ENCODE measurements around the gene ADAMTS6. TPM values are rescaled to one million over a fixed set of nuclear protein-coding genes. Genes with fewer than 3 reads are reported as not detected.

The ADAMTS6 gene
- total RNA-seq, 1 experiment from 2014 or later, result 2.8 TPM

DNA sequence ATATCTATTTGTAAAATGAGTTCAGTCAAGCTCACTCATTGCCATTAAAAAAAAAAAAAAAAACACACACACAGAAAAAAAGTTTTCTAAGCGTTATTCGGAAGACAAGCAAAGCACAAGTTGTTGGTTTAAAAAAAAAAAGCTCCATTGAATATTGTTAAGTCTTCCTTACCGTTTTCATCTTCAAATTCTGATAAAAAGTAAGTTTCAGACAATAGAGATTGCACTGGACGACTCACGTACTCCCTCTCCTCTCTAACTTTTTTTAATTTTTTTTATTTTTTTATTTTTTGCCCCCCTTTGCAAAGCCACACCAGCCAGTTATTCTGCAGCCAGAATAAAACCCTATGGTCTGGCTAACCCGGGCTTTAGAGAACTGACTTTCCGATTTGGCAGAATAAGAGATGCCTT, 544 bp downstream of the ADAMTS6 start:
- Mint-ChIP-seq H3K4me1 (peaks cover 16% of the 10 kb centered on the region), H3K36me3 (peaks cover 5% of the 10 kb centered on the region; the same call in 1 of the 2 replicates), H3K27me3 (ENCODE audit: low read depth) (no peaks in the 10 kb centered on the region), H3K9me3 (no peaks in the 10 kb centered on the region), H3K4me3 (no peak overlapping the region), H3K27ac (peak overlapping the region; percentile 98)
- ATAC-seq (peak; percentile 14), DNase-seq (ENCODE audit: low spot score) (no peak)
- TF ChIP-seq SMAD3 (CRISPR knock-in tag; IDR thresholded peaks at IDR 0.05; ENCODE audit: borderline replicate concordance) (no peak), KAT7 (CRISPR knock-in tag; IDR thresholded peaks at IDR 0.05; ENCODE audit: borderline replicate concordance) (no peak), ELF4 (CRISPR knock-in tag; IDR thresholded peaks at IDR 0.05; ENCODE audit: low read depth) (no peak), ATF1 (CRISPR knock-in tag; IDR thresholded peaks at IDR 0.05) (no peak), JUN (CRISPR knock-in tag; IDR thresholded peaks at IDR 0.05) (no peak), CREB1 (CRISPR knock-in tag; IDR thresholded peaks at IDR 0.05) (no peak), PRRX2 (CRISPR knock-in tag; IDR thresholded peaks at IDR 0.05) (no peak), SOX15 (CRISPR knock-in tag; IDR thresholded peaks at IDR 0.05) (no peak), GTF2I (CRISPR knock-in tag; conservative IDR thresholded peaks at IDR 0.05) (no peak)
- TF ChIP-seq, protein P1, sequence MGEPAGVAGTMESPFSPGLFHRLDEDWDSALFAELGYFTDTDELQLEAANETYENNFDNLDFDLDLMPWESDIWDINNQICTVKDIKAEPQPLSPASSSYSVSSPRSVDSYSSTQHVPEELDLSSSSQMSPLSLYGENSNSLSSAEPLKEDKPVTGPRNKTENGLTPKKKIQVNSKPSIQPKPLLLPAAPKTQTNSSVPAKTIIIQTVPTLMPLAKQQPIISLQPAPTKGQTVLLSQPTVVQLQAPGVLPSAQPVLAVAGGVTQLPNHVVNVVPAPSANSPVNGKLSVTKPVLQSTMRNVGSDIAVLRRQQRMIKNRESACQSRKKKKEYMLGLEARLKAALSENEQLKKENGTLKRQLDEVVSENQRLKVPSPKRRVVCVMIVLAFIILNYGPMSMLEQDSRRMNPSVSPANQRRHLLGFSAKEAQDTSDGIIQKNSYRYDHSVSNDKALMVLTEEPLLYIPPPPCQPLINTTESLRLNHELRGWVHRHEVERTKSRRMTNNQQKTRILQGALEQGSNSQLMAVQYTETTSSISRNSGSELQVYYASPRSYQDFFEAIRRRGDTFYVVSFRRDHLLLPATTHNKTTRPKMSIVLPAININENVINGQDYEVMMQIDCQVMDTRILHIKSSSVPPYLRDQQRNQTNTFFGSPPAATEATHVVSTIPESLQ (CRISPR knock-in tag; IDR thresholded peaks at IDR 0.05), result no peak
- ChIA-PET POLR2A (interaction anchor here (0.6 to 1.8 kb wide), 2 partner anchors 330 to 378 kb away, joined by 3 to 5 read pairs; no protein-coding TSS in a partner anchor), CTCF (interaction anchor here (0.6 to 4.4 kb wide), 5 partner anchors 267 to 842 kb away, joined by 3 to 66 read pairs (median 3); no protein-coding TSS in a partner anchor)

DNA sequence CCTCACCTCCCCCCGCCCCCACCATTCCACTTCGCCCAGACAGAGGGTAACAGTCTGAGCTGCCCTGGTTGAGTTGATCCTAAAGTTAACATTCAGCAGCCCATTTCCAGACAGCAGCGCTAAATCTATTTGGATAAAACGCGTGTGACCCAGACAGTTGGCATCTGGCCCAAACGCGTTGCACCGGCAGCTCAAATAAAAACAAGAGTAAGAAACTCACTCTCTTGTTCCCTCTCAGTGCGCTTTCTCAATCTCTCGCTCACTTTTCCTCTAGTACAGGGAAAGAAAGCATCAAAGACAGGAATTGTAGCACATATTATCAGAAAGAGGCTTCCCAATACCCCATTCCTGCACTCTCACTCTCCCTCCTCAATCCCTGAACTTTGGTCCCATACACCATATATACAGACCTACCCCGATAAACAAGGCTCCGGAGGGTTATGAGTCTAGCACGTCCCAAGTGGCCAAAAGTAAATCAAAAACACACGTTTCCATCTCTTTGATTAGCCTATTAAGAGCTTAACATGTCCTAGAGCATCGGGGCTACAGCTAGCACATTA, 1.3 kb downstream of the ADAMTS6 start:
- peak; percentile 8 for ATAC-seq
- TF ChIP-seq RELA (CRISPR knock-in tag; IDR thresholded peaks at IDR 0.05; ENCODE audit: borderline replicate concordance) (no peak), HMGA2 (CRISPR knock-in tag; IDR thresholded peaks at IDR 0.05) (no peak), SMAD4 (CRISPR knock-in tag; IDR thresholded peaks at IDR 0.05) (no peak), CBFB (CRISPR knock-in tag; IDR thresholded peaks at IDR 0.05; ENCODE audit: low read depth) (no peak)
- TF ChIP-seq, protein P2, sequence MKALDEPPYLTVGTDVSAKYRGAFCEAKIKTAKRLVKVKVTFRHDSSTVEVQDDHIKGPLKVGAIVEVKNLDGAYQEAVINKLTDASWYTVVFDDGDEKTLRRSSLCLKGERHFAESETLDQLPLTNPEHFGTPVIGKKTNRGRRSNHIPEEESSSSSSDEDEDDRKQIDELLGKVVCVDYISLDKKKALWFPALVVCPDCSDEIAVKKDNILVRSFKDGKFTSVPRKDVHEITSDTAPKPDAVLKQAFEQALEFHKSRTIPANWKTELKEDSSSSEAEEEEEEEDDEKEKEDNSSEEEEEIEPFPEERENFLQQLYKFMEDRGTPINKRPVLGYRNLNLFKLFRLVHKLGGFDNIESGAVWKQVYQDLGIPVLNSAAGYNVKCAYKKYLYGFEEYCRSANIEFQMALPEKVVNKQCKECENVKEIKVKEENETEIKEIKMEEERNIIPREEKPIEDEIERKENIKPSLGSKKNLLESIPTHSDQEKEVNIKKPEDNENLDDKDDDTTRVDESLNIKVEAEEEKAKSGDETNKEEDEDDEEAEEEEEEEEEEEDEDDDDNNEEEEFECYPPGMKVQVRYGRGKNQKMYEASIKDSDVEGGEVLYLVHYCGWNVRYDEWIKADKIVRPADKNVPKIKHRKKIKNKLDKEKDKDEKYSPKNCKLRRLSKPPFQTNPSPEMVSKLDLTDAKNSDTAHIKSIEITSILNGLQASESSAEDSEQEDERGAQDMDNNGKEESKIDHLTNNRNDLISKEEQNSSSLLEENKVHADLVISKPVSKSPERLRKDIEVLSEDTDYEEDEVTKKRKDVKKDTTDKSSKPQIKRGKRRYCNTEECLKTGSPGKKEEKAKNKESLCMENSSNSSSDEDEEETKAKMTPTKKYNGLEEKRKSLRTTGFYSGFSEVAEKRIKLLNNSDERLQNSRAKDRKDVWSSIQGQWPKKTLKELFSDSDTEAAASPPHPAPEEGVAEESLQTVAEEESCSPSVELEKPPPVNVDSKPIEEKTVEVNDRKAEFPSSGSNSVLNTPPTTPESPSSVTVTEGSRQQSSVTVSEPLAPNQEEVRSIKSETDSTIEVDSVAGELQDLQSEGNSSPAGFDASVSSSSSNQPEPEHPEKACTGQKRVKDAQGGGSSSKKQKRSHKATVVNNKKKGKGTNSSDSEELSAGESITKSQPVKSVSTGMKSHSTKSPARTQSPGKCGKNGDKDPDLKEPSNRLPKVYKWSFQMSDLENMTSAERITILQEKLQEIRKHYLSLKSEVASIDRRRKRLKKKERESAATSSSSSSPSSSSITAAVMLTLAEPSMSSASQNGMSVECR (CRISPR knock-in tag; IDR thresholded peaks at IDR 0.05; ENCODE audit: borderline replicate concordance), result no peak
- TF ChIP-seq, protein P3, sequence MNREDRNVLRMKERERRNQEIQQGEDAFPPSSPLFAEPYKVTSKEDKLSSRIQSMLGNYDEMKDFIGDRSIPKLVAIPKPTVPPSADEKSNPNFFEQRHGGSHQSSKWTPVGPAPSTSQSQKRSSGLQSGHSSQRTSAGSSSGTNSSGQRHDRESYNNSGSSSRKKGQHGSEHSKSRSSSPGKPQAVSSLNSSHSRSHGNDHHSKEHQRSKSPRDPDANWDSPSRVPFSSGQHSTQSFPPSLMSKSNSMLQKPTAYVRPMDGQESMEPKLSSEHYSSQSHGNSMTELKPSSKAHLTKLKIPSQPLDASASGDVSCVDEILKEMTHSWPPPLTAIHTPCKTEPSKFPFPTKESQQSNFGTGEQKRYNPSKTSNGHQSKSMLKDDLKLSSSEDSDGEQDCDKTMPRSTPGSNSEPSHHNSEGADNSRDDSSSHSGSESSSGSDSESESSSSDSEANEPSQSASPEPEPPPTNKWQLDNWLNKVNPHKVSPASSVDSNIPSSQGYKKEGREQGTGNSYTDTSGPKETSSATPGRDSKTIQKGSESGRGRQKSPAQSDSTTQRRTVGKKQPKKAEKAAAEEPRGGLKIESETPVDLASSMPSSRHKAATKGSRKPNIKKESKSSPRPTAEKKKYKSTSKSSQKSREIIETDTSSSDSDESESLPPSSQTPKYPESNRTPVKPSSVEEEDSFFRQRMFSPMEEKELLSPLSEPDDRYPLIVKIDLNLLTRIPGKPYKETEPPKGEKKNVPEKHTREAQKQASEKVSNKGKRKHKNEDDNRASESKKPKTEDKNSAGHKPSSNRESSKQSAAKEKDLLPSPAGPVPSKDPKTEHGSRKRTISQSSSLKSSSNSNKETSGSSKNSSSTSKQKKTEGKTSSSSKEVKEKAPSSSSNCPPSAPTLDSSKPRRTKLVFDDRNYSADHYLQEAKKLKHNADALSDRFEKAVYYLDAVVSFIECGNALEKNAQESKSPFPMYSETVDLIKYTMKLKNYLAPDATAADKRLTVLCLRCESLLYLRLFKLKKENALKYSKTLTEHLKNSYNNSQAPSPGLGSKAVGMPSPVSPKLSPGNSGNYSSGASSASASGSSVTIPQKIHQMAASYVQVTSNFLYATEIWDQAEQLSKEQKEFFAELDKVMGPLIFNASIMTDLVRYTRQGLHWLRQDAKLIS (CRISPR knock-in tag; IDR thresholded peaks at IDR 0.05; ENCODE audit: borderline replicate concordance), result no peak
- TF ChIP-seq, protein P4, sequence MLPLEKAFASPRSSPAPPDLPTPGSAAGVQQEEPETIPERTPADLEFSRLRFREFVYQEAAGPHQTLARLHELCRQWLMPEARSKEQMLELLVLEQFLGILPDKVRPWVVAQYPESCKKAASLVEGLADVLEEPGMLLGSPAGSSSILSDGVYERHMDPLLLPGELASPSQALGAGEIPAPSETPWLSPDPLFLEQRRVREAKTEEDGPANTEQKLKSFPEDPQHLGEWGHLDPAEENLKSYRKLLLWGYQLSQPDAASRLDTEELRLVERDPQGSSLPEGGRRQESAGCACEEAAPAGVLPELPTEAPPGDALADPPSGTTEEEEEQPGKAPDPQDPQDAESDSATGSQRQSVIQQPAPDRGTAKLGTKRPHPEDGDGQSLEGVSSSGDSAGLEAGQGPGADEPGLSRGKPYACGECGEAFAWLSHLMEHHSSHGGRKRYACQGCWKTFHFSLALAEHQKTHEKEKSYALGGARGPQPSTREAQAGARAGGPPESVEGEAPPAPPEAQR (CRISPR knock-in tag; IDR thresholded peaks at IDR 0.05), result no peak
- TF ChIP-seq, protein P5, sequence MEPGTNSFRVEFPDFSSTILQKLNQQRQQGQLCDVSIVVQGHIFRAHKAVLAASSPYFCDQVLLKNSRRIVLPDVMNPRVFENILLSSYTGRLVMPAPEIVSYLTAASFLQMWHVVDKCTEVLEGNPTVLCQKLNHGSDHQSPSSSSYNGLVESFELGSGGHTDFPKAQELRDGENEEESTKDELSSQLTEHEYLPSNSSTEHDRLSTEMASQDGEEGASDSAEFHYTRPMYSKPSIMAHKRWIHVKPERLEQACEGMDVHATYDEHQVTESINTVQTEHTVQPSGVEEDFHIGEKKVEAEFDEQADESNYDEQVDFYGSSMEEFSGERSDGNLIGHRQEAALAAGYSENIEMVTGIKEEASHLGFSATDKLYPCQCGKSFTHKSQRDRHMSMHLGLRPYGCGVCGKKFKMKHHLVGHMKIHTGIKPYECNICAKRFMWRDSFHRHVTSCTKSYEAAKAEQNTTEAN (CRISPR knock-in tag; IDR thresholded peaks at IDR 0.05), result no peak
- Mint-ChIP-seq H3K27me3 (ENCODE audit: low read depth) (no peaks in the 10 kb centered on the region), H3K9me3 (no peaks in the 10 kb centered on the region), H3K4me3 (no peak overlapping the region), H3K27ac (no peak overlapping the region), H3K4me1 (peaks cover 16% of the 10 kb centered on the region), H3K36me3 (peaks cover 5% of the 10 kb centered on the region; the same call in 1 of the 2 replicates)
- ChIA-PET POLR2A (interaction anchor here (0.6 to 1.8 kb wide), 2 partner anchors 329 to 377 kb away, joined by 3 to 5 read pairs; no protein-coding TSS in a partner anchor), CTCF (interaction anchor here (0.6 to 4.4 kb wide), 3 partner anchors 379 to 843 kb away, joined by 3 to 66 read pairs (median 43); no protein-coding TSS in a partner anchor)
- no peak for DNase-seq (ENCODE audit: low spot score)
